Mesenchymal stem cell (in vitro differentiated cells and primary cell): ENCODE measurements around the gene METAP1. TPM values are rescaled to one million over a fixed set of nuclear protein-coding genes. Genes with fewer than 3 reads are reported as not detected.
"Not testable (repeated sequence)": the region's sequence is repeated elsewhere in the genome, so short reads cannot be mapped to it uniquely, and the experiment has no call there.

Source experiments
- DNase-seq: peaks from one replicate; pipeline ENCODE4 v3.0.0-alpha.2; 2013
- H2AFZ ChIP-seq: one replicate; pipeline ENCODE4 v1.6.1; 2013; ENCODE audit warnings: low read depth, mild to moderate bottlenecking, control low read depth, inconsistent platforms, low read length, moderate library complexity
- H2AK5ac ChIP-seq: 2 replicates; pipeline ENCODE4 v1.6.1; 2013; ENCODE audit warnings: low read length, moderate library complexity, mild to moderate bottlenecking, inconsistent platforms; ENCODE audit not compliant: severe bottlenecking
- H2BK120ac ChIP-seq: one replicate; pipeline ENCODE4 v1.6.1; 2013; ENCODE audit warnings: low read depth, mild to moderate bottlenecking, inconsistent platforms, low read length, moderate library complexity
- H2BK12ac ChIP-seq, 2 experiments: one replicate each; pipeline ENCODE4 v1.6.1; 2013; ENCODE audit warnings: inconsistent platforms in 2 of 2, low read length in 2 of 2, mild to moderate bottlenecking in 2 of 2, moderate library complexity in 2 of 2, control low read depth in 1 of 2
- H2BK15ac ChIP-seq: one replicate; pipeline ENCODE4 v1.6.1; 2013; ENCODE audit warnings: mild to moderate bottlenecking, low read depth, inconsistent platforms; ENCODE audit not compliant: poor library complexity, severe bottlenecking
- H2BK5ac ChIP-seq: 2 replicates; pipeline ENCODE4 v1.6.1; 2013; ENCODE audit warnings: low read depth, mild to moderate bottlenecking, low read length, control low read depth, inconsistent platforms; ENCODE audit not compliant: poor library complexity, severe bottlenecking
- H3K14ac ChIP-seq, 2 experiments: one replicate each; pipeline ENCODE4 v1.6.1; 2013; ENCODE audit warnings: inconsistent platforms in 2 of 2, low read length in 2 of 2, control low read depth in 1 of 2, mild to moderate bottlenecking in 1 of 2, moderate library complexity in 1 of 2
- H3K18ac ChIP-seq, 2 experiments: one replicate each; pipeline ENCODE4 v1.6.1; 2013; ENCODE audit warnings: inconsistent platforms in 2 of 2, low read length in 2 of 2, control low read depth in 1 of 2, low read depth in 1 of 2, mild to moderate bottlenecking in 1 of 2
- H3K23ac ChIP-seq, 2 experiments: one replicate each; pipeline ENCODE4 v1.6.1; 2013; ENCODE audit warnings: inconsistent platforms in 2 of 2, low read length in 2 of 2, mild to moderate bottlenecking in 2 of 2, moderate library complexity in 2 of 2, control low read depth in 1 of 2
- H3K27ac ChIP-seq: 2 replicates; pipeline ENCODE4 v1.5.1; 2013; ENCODE audit warnings: mild to moderate bottlenecking, moderate library complexity, low read length, control low read depth, inconsistent platforms; ENCODE audit not compliant: poor library complexity, severe bottlenecking
- H3K27me3 ChIP-seq, 2 experiments: 2 replicates each; pipeline versions ENCODE4 v1.6.1 to v1.7.0; 2013; ENCODE audit warnings: low read length in 2 of 2, mild to moderate bottlenecking in 2 of 2, moderate library complexity in 2 of 2, control low read depth in 1 of 2, inconsistent platforms in 1 of 2; ENCODE audit not compliant: control insufficient read depth in 1 of 2, insufficient read depth in 1 of 2
- H3K36me3 ChIP-seq, 2 experiments: 2 replicates each; pipeline versions ENCODE4 v1.6.1 to v1.7.0; 2013; ENCODE audit warnings: low read length in 2 of 2, control low read depth in 1 of 2, inconsistent platforms in 1 of 2, low read depth in 1 of 2, mild to moderate bottlenecking in 1 of 2; ENCODE audit not compliant: insufficient read depth in 2 of 2, control insufficient read depth in 1 of 2
- H3K4ac ChIP-seq, 2 experiments: one replicate each; pipeline ENCODE4 v1.6.1; 2013; ENCODE audit warnings: inconsistent platforms in 2 of 2, low read length in 2 of 2, mild to moderate bottlenecking in 2 of 2, moderate library complexity in 2 of 2, control low read depth in 1 of 2, low read depth in 1 of 2
- H3K4me1 ChIP-seq: 2 replicates; pipeline ENCODE4 v1.6.1; 2013; ENCODE audit warnings: low read depth, low read length, control low read depth; ENCODE audit not compliant: control insufficient read depth, insufficient read depth
- H3K4me2 ChIP-seq: 2 replicates; pipeline ENCODE4 v1.6.1; 2013; ENCODE audit warnings: low read length, mild to moderate bottlenecking, inconsistent platforms; ENCODE audit not compliant: poor library complexity, severe bottlenecking
- H3K4me3 ChIP-seq, 2 experiments: 2 replicates each; pipeline versions ENCODE4 v1.5.1 to v1.7.0; 2013; ENCODE audit warnings: low read length in 2 of 2, mild to moderate bottlenecking in 2 of 2, control low read depth in 1 of 2, low read depth in 1 of 2; ENCODE audit not compliant: insufficient read depth in 1 of 2
- H3K79me1 ChIP-seq: replicated peaks from 2 replicates; pipeline ENCODE4 v1.6.1; 2013; ENCODE audit warnings: mild to moderate bottlenecking, control low read depth, low read length, inconsistent platforms; ENCODE audit not compliant: poor library complexity, severe bottlenecking
- H3K9ac ChIP-seq: 2 replicates; pipeline ENCODE4 v1.7.0; 2013; ENCODE audit warnings: mild to moderate bottlenecking, low read length, moderate library complexity
- H3K9me3 ChIP-seq: 2 replicates; pipeline ENCODE4 v1.7.0; 2013; ENCODE audit warnings: mild to moderate bottlenecking, low read length; ENCODE audit not compliant: control insufficient read depth
- H4K8ac ChIP-seq: one replicate; pipeline ENCODE4 v1.6.1; 2013; ENCODE audit warnings: inconsistent platforms, mild to moderate bottlenecking, low read length, moderate library complexity
- H4K91ac ChIP-seq: one replicate; pipeline ENCODE4 v1.6.1; 2013; ENCODE audit warnings: mild to moderate bottlenecking, low read length, inconsistent platforms
- WGBS: methylation state at CpG from one replicate; pipeline ENCODE4 v1.1.7; 2013; ENCODE audit warnings: mixed read lengths; 5-methylcytosine and 5-hydroxymethylcytosine counted together
- small RNA-seq: library from polyadenylated mRNA; stranded (forward); fragments of <200 nt; extraction: miRNeasy Mini kit (QIAGEN cat#:217004); gene quantifications from one replicate; pipeline ENCODE3, GENCODE V24; 2013; ENCODE audit warnings: low read depth

Gene METAP1

GRCh38 chr4:99104153-99104552 is 108.6 kb downstream of the METAP1 start:
- Histone ChIP-seq H3K9ac (no peak overlapping the region), H3K4me1 (no peaks in the 10 kb centered on the region), H3K27ac (no peak overlapping the region), H3K18ac (no peak overlapping the region), H3K9me3 (no peaks in the 10 kb centered on the region), H4K91ac (no peak overlapping the region), H3K4me3 (no peak overlapping the region), H2AK5ac (no peak overlapping the region), H3K36me3 (peaks cover 0 to 3% of the 10 kb centered on the region in 2 experiments), H2BK5ac (no peak overlapping the region), H4K8ac (no peak overlapping the region), H3K14ac (no peak overlapping the region), H3K79me1 (no peaks in the 10 kb centered on the region), H2AFZ (no peak overlapping the region), H3K4me2 (no peak overlapping the region), H2BK15ac (no peak overlapping the region), H3K23ac (no peak overlapping the region), H2BK12ac (no peak overlapping the region), H3K4ac (no peak overlapping the region), H3K27me3 (no peaks in the 10 kb centered on the region), H2BK120ac (no peak overlapping the region)
- DNase-seq, result no peak
- WGBS, result no CpG with 5 or more reads among the region's 1 CpG

- not testable (repeated sequence) for H3K14ac ChIP-seq, H4K91ac ChIP-seq, H2BK120ac ChIP-seq, H3K4me1 ChIP-seq, H3K27me3 ChIP-seq, H3K23ac ChIP-seq, H3K4ac ChIP-seq, H4K8ac ChIP-seq, H3K79me1 ChIP-seq, H3K9me3 ChIP-seq, H3K4me3 ChIP-seq, H3K18ac ChIP-seq, H2BK5ac ChIP-seq, H3K9ac ChIP-seq, DNase-seq, H3K4me2 ChIP-seq, H2AK5ac ChIP-seq, H3K36me3 ChIP-seq, H2BK12ac ChIP-seq, H3K27ac ChIP-seq, H2BK15ac ChIP-seq, H2AFZ ChIP-seq
- WGBS, result 89% methylated on average over 12 of the region's 12 CpGs
Observed at GRCh38 chr4:99109286-99109685, 113.8 kb downstream of the METAP1 start.

Small RNAs within 50 kb of the gene (small RNA-seq; reads per million reads assigned to genes)
- gene MIR3684 (2.3 reads per million), gene RNU7-149P (not detected)
